H1 (cell line): Measurements from ENCODE around the gene DSCAM. TPM values are rescaled to one million over a fixed set of nuclear protein-coding genes. Genes with fewer than 3 reads are reported as not detected.

Experiments used
- ATF3 ChIP-seq: IDR thresholded peaks from 2 replicates; pipeline ENCODE4 v1.6.1; 2011; ENCODE audit warnings: low read depth, mild to moderate bottlenecking, low read length; ENCODE audit not compliant: insufficient read depth
- HDAC6 ChIP-seq: IDR thresholded peaks from one replicate; pipeline ENCODE4 v1.7.1; 2012; ENCODE audit warnings: low read depth, mild to moderate bottlenecking, inconsistent platforms, low read length, moderate library complexity
- MAFK ChIP-seq: IDR thresholded peaks from 2 replicates; pipeline ENCODE4 v1.6.1; 2012; ENCODE audit warnings: low read depth, mild to moderate bottlenecking, improper control_type of control experiment, low read length
- RFX5 ChIP-seq: IDR thresholded peaks from 2 replicates; pipeline ENCODE4 v1.6.1; 2011; ENCODE audit warnings: low read depth, low read length, improper control_type of control experiment, borderline replicate concordance
- polyA plus RNA-seq, 7 experiments: library from polyadenylated mRNA; depleted of rRNA in 3 of 7; stranded (reverse) in 5 of 7; unstranded in 2 of 7; fragments of >200 nt in 5 of 7; fragments of 200-250 nt in 2 of 7; gene quantifications; 1 replicate in 5 of 7; 2 replicates in 1 of 7; 4 replicates in 1 of 7; pipeline versions ENCODE4 v1.2.1 to v1.2.3, GENCODE V29; 2011 to 2013; ENCODE audit warnings: missing spikeins in 2 of 7, mixed read lengths in 2 of 7
- total RNA-seq: library from RNA; stranded (reverse); fragmentation: NEBNext Ultra II Directional; extraction: Animal tissue kit (Norgen Biotek cat#: 25700); gene quantifications from 2 replicates; pipeline ENCODE4 v1.2.1, GENCODE V29; 2021

DSCAM gene
- total and polyA plus RNA-seq, 2 of the 8 experiments (the other 6 are each of a cell fraction or from before 2014, with no cell fraction given), result 0.02 to 0.15 TPM

GRCh38 chr21:40605094-40605493 lies 241.9 kb downstream of the DSCAM start (continued):
- no peak for TF ChIP-seq MAFK
- TF ChIP-seq RFX5, result no peak
- no peak for TF ChIP-seq ATF3
- TF ChIP-seq HDAC6, result no peak
